WI38 (cell line): ENCODE measurements around the gene N4BP3.

Experiments
- H3K4me3 ChIP-seq: 2 replicates; pipeline ENCODE4 v1.5.1; 2011; ENCODE audit warnings: low read depth, mild to moderate bottlenecking, control low read depth, low read length
- CTCF ChIP-seq: IDR thresholded peaks from 2 replicates; pipeline ENCODE4 v1.5.1; 2012; ENCODE audit warnings: low read depth, mild to moderate bottlenecking, control low read depth, low read length

The N4BP3 gene

GRCh38 chr5:178170455-178170854, 57.1 kb downstream of the N4BP3 start:
- TF ChIP-seq CTCF, result no peak

GRCh38 chr5:178174456-178174855, 61.1 kb downstream of the N4BP3 start:
- H3K4me3 ChIP-seq, result no peak overlapping the region
- TF ChIP-seq CTCF, result no peak

More at GRCh38 chr5:178170455-178170854, 57.1 kb downstream of the N4BP3 start:
- H3K4me3 ChIP-seq, result no peak overlapping the region
